Nephron (organoid): ENCODE measurements around the gene PDE4D.

Experiments used
- H3K27ac Mint-ChIP-seq, 3 experiments: 2 replicates each; pipeline ENCODE4 v1.8.0; 2020; ENCODE audit warnings: mixed read lengths in 3 of 3, mild to moderate bottlenecking in 2 of 3, moderate library complexity in 1 of 3
- H3K27me3 Mint-ChIP-seq: 2 replicates; pipeline ENCODE4 v1.8.0; 2021; ENCODE audit warnings: low read depth, mild to moderate bottlenecking, moderate library complexity, mixed read lengths
- H3K36me3 Mint-ChIP-seq: 2 replicates; pipeline ENCODE4 v1.8.0; 2020; ENCODE audit warnings: low read depth, mixed read lengths
- H3K4me1 Mint-ChIP-seq: 2 replicates; pipeline ENCODE4 v1.8.0; 2020; ENCODE audit warnings: mixed read lengths
- H3K4me3 Mint-ChIP-seq, 3 experiments: 2 replicates each; pipeline ENCODE4 v1.8.0; 2020; ENCODE audit warnings: mild to moderate bottlenecking in 3 of 3, mixed read lengths in 3 of 3, moderate library complexity in 2 of 3
- H3K9me3 Mint-ChIP-seq: 2 replicates; pipeline ENCODE4 v1.8.0; 2020; ENCODE audit warnings: mixed read lengths
- CTCF ChIP-seq, 3 experiments: fragments of 200-600 bp; sonication (generic); IDR thresholded peaks; one replicate each; pipeline ENCODE4 v1.5.0; 2021; ENCODE audit warnings: antibody characterized with exemption in 3 of 3; ENCODE audit not compliant: unreplicated experiment in 3 of 3

Gene PDE4D

GRCh38 chr5:59348189-59348588 is 545.3 kb downstream of the PDE4D start:
- no peak overlapping the region for H3K4me3 Mint-ChIP-seq
- H3K27ac Mint-ChIP-seq = peak overlapping the region in 1 of 3 experiments; percentile 9
- peak in 1 of 3 experiments; percentile 31 for TF ChIP-seq CTCF (IDR thresholded peaks at IDR 0.05; ENCODE audit: unreplicated experiment in 3 of 3)
- no peaks in the 10 kb centered on the region for H3K9me3 Mint-ChIP-seq
- H3K27me3 Mint-ChIP-seq = no peaks in the 10 kb centered on the region
- peaks cover 58% of the 10 kb centered on the region for H3K4me1 Mint-ChIP-seq
- H3K36me3 Mint-ChIP-seq = peaks cover under 1% of the 10 kb centered on the region

GRCh38 chr5:59346982-59347381 is 546.5 kb downstream of the PDE4D start:
- no peaks in the 10 kb centered on the region for H3K9me3 Mint-ChIP-seq
- peaks cover 3% of the 10 kb centered on the region for H3K36me3 Mint-ChIP-seq
- no peak for TF ChIP-seq CTCF (IDR thresholded peaks at IDR 0.05; ENCODE audit: unreplicated experiment in 3 of 3)
- peaks cover 46% of the 10 kb centered on the region for H3K4me1 Mint-ChIP-seq
- H3K27ac Mint-ChIP-seq = peak overlapping the region; percentile 30 to 89 (median 65)
- H3K27me3 Mint-ChIP-seq = no peaks in the 10 kb centered on the region
- H3K4me3 Mint-ChIP-seq = no peak overlapping the region

GRCh38 chr5:59346514-59346913 is 547.0 kb downstream of the PDE4D start:
- Mint-ChIP-seq H3K27me3 (no peaks in the 10 kb centered on the region), H3K27ac (peak overlapping the region; percentile 30 to 89 (median 65)), H3K4me3 (no peak overlapping the region), H3K4me1 (peaks cover 42% of the 10 kb centered on the region), H3K9me3 (no peaks in the 10 kb centered on the region), H3K36me3 (peaks cover 3% of the 10 kb centered on the region)
- no peak for TF ChIP-seq CTCF (IDR thresholded peaks at IDR 0.05; ENCODE audit: unreplicated experiment in 3 of 3)

GRCh38 chr5:59342181-59342580 is 551.3 kb downstream of the PDE4D start:
- H3K27me3 Mint-ChIP-seq = no peaks in the 10 kb centered on the region
- H3K9me3 Mint-ChIP-seq = no peaks in the 10 kb centered on the region
- TF ChIP-seq CTCF (IDR thresholded peaks at IDR 0.05; ENCODE audit: unreplicated experiment in 3 of 3) = no peak
- peaks cover 34% of the 10 kb centered on the region for H3K4me1 Mint-ChIP-seq
- peaks cover 3% of the 10 kb centered on the region for H3K36me3 Mint-ChIP-seq
- no peak overlapping the region for H3K4me3 Mint-ChIP-seq
- H3K27ac Mint-ChIP-seq = no peak overlapping the region

- Mint-ChIP-seq H3K4me3 (no peak overlapping the region), H3K27ac (no peak overlapping the region), H3K36me3 (peaks cover 3% of the 10 kb centered on the region), H3K27me3 (no peaks in the 10 kb centered on the region), H3K4me1 (peaks cover 33% of the 10 kb centered on the region), H3K9me3 (no peaks in the 10 kb centered on the region)
- TF ChIP-seq CTCF (IDR thresholded peaks at IDR 0.05; ENCODE audit: unreplicated experiment in 3 of 3) = no peak
Observed at GRCh38 chr5:59341760-59342159, 551.8 kb downstream of the PDE4D start.

GRCh38 chr5:59341155-59341554 is 552.4 kb downstream of the PDE4D start:
- no peak for TF ChIP-seq CTCF (IDR thresholded peaks at IDR 0.05; ENCODE audit: unreplicated experiment in 3 of 3)
- Mint-ChIP-seq H3K4me3 (no peak overlapping the region), H3K9me3 (no peaks in the 10 kb centered on the region), H3K27me3 (no peaks in the 10 kb centered on the region), H3K27ac (no peak overlapping the region), H3K36me3 (peaks cover 3% of the 10 kb centered on the region), H3K4me1 (peaks cover 30% of the 10 kb centered on the region)
